Neural crest cell (in vitro differentiated cells): ENCODE results near the gene SORBS1. TPM values are rescaled to one million over a fixed set of nuclear protein-coding genes. Genes with fewer than 3 reads are reported as not detected.

Experiments
- DNase-seq: peaks from one replicate; pipeline ENCODE4 v3.0.0; 2021; ENCODE audit warnings: low read depth, mixed read lengths, low spot score
- H3K27ac Mint-ChIP-seq: one replicate; pipeline ENCODE4 v1.8.0; 2021; ENCODE audit warnings: mild to moderate bottlenecking, mixed read lengths; ENCODE audit not compliant: unreplicated experiment
- H3K27me3 Mint-ChIP-seq: 2 replicates; pipeline ENCODE4 v1.8.0; 2021; ENCODE audit warnings: low read depth, mild to moderate bottlenecking, mixed read lengths
- H3K36me3 Mint-ChIP-seq: 2 replicates; pipeline ENCODE4 v1.8.0; 2021; ENCODE audit warnings: low read depth, mild to moderate bottlenecking, mixed read lengths
- H3K4me1 Mint-ChIP-seq: 2 replicates; pipeline ENCODE4 v1.8.0; 2021; ENCODE audit warnings: mixed read lengths
- H3K4me3 Mint-ChIP-seq: one replicate; pipeline ENCODE4 v1.8.0; 2021; ENCODE audit warnings: mild to moderate bottlenecking, mixed read lengths
- H3K9me3 Mint-ChIP-seq: 2 replicates; pipeline ENCODE4 v1.8.0; 2021; ENCODE audit warnings: mixed read lengths
- CTCF ChIP-seq: fragments of 200-600 bp; sonication (generic); conservative IDR thresholded peaks from 2 replicates; pipeline ENCODE4 v1.5.0; 2021; ENCODE audit warnings: antibody characterized with exemption, mild to moderate bottlenecking
- total RNA-seq: library from RNA; stranded (reverse); gene quantifications from 2 replicates; pipeline ENCODE4 v1.2.1, GENCODE V29; 2021

Gene SORBS1
- total RNA-seq, 1 donor from 2014 or later: 15.3 TPM

- Mint-ChIP-seq H3K36me3 (no peaks in the 10 kb centered on the region), H3K9me3 (no peaks in the 10 kb centered on the region), H3K27me3 (peaks cover 31% of the 10 kb centered on the region), H3K4me3 (peak overlapping the region; percentile 96), H3K27ac (peak overlapping the region; percentile 91), H3K4me1 (peaks cover 46% of the 10 kb centered on the region)
- TF ChIP-seq CTCF: no peak
- peak; percentile 13 for DNase-seq
Observed at GRCh38 chr10:95560278-95561176, 644 bp downstream of the SORBS1 start.

DNA sequence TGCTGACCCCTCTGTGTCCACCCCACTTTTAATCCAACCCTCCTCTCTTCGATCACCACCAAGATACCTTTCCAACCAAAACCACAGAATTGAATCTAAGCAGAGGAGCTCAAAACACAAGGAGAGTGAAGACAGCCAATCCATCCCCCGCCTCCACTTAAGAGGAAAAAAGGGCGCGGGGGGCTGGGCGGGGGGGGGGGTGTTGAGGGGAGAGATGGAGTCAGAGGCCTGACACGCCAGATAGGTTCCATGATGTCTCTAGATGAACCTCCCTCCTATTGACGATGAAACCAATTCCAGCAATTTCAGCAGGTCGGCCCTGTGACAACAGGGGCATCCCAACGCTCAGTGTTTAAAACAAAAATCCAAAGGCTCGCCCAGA is 1.3 kb downstream of the SORBS1 start:
- H3K27ac Mint-ChIP-seq: peak overlapping the region; percentile 38
- no peak for TF ChIP-seq CTCF
- H3K9me3 Mint-ChIP-seq: no peaks in the 10 kb centered on the region

GRCh38 chr10:95559471-95559870 is 1.7 kb downstream of the SORBS1 start:
- H3K4me3 Mint-ChIP-seq: peak overlapping the region; percentile 96
- H3K27ac Mint-ChIP-seq: peak overlapping the region; percentile 38
- DNase-seq: no peak
- TF ChIP-seq CTCF: no peak
- H3K9me3 Mint-ChIP-seq: no peaks in the 10 kb centered on the region
- peaks cover 31% of the 10 kb centered on the region for H3K27me3 Mint-ChIP-seq
- H3K4me1 Mint-ChIP-seq: peaks cover 41% of the 10 kb centered on the region
- no peaks in the 10 kb centered on the region for H3K36me3 Mint-ChIP-seq

More for the DNA sequence above, 1.3 kb downstream of the SORBS1 start:
- DNase-seq: no peak
- Mint-ChIP-seq H3K4me1 (peaks cover 41% of the 10 kb centered on the region), H3K36me3 (no peaks in the 10 kb centered on the region), H3K4me3 (peak overlapping the region; percentile 96), H3K27me3 (peaks cover 31% of the 10 kb centered on the region)

DNA sequence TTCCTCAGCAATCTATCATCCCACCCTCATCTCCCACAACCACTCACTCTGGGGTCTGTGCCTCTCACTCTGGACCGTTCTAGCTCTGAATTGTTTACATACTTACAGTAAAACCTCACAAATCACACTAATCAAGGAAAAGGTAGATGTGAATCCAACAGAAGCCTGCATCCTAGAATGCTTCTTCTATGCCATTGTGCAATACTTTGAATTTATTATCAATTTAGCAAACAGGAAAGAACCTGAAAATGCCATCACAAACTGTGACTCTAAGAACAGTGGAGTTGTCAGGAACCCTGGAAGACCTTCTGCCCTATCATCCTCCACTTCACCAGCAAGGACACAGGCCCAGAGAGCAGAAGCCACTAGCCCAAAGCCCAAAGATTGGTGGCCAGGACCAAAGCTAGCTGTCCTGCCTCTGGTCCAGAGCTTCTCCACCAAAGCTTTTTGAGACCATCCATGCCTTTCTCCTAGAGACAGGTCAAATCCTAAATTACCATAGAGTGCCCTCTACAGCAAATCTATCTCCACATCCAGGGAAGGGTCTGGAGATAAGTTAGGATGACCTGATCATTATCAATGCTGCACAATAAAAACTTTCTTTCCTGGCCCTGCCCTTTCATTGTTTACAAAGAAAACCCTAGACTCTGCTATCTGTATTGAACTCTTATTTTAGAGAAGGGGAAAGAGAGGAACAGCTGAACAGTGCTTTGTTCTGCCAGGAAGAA is 2.4 kb downstream of the SORBS1 start:
- Mint-ChIP-seq H3K27me3 (peaks cover 31% of the 10 kb centered on the region), H3K4me3 (peak overlapping the region; percentile 96), H3K9me3 (no peaks in the 10 kb centered on the region), H3K27ac (no peak overlapping the region), H3K36me3 (no peaks in the 10 kb centered on the region), H3K4me1 (peaks cover 41% of the 10 kb centered on the region)
- TF ChIP-seq CTCF: no peak
- DNase-seq: no peak

GRCh38 chr10:95556994-95557767 is 4.0 kb downstream of the SORBS1 start:
- Mint-ChIP-seq H3K9me3 (no peaks in the 10 kb centered on the region), H3K27me3 (peaks cover 31% of the 10 kb centered on the region), H3K4me3 (peak overlapping the region; percentile 27), H3K27ac (peak overlapping the region; percentile 46), H3K36me3 (no peaks in the 10 kb centered on the region), H3K4me1 (peaks cover 46% of the 10 kb centered on the region)
- TF ChIP-seq CTCF: no peak
- DNase-seq: no peak
